HG03039 (cell line): Measurements from ENCODE around the gene ZNF48.

ENCODE experiments used
- ATAC-seq: cut with Tn5 transposase; IDR thresholded peaks from one replicate; pipeline ENCODE4 v1.9.1; 2021; ENCODE audit warnings: mild to moderate bottlenecking, moderate library complexity; ENCODE audit not compliant: unreplicated experiment

ZNF48 gene

DNA sequence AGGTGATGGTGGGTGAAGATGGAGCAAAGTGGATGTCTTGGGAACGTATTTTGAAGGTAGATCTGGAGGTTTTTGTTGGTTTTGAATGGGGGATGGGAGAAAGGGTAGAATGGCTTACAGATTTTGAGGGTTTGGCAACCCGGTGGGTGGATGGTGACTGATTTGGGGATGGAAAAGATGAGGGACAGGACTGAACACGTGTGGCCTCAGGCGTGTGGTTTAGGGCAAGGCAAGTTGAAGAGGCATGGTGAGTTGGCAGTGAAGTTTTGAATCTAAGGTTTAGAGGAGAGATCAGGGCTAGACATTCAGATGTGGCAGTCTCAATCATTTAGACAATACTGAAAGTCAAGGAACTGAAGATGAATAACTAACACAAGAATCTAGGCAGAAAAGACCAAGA is 39.6 kb downstream of the ZNF48 start:
- ATAC-seq: no peak

DNA sequence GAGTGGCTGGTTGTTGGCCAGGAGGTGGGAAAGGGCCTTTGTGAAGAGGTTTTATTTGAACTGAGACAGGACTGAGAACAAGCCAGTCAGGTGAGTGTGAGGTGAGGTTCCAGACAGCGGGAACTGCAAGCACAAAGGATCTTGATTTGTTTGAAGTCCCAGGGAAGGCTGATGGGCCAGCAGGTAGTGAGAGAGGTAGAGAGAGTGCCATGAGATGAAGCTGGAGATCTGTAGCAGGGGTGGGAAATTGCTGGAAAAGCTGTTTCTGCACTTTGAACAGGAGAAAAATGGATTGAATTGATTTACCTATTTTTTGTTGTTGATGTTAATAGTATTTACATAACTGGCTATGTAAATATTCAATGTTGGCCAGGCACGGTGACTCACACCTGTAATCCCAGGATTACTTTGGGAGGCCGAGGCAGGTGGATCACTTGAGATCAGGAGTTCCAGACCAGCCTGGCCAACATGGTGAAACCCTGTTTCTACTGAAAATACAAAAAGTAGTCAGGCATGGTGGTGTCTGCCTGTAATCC is 42.4 kb downstream of the ZNF48 start:
- ATAC-seq: no peak

DNA sequence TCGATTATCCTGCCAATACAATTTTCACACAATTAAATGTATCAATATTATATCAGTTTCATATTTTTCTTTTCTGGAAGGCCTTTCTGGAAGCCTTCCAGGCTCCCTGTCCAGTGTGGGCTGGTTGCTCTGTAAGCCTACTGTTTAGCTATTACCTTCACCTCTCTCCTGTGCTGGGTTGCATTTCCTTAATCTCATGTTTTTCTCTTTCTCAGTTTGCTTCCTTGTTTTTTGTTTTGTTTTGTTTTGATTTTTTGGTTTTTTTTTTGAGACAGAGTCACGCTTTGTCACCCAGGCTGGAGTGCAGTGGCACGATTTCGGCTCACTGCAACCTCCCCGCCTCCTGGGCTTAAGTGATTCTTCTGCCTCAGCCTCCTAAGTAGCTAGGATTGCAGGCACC is 43.6 kb downstream of the ZNF48 start:
- ATAC-seq: no peak

DNA sequence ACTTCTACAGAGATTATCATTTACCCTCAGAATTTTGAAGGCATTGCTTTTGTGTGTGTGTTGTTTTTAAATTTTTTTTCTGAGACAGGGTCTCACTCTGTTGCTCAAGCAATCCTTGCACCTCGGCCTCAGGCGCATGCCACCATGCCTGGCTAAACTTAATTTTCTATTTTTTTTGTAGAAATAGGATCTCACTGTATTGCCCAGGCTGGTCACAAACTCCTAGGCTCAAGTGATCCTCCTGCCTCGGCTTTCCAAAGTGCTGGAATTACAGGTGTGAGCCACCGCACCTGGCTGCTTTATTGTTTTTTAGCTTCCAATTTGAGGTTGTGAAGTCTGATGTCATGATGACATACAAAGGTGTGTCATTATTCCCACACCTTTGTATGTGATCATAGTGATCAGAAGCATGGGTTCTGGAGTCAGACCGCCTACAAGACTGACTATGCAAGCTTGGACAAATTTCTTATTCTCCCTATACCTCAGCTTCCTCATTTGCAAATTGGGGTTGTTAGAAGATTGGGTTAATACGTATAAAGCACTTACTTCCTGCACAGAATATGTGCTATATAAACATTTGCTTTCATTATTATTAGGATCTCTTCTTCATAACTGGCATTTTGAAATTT is 44.6 kb downstream of the ZNF48 start:
- ATAC-seq: no peak

DNA sequence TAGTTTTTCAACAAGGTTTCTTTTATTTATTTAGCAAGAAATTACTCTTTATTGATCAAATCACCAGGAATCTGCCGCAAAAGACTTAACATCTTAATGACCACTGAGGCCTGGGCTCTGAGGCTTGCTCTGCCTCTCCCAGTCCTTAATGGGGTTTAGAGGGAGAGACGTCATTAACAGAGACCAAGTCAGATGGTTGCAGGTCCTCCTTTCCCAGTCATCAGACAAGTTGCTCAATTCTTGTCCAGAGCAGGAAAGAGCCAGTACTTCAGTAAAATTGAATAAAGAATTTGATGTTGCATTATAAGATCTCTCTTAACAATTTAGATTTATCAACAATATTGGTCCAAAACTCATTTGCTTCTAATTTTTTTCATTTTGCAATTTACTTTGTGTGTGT is 48.4 kb downstream of the ZNF48 start:
- ATAC-seq: no peak

DNA sequence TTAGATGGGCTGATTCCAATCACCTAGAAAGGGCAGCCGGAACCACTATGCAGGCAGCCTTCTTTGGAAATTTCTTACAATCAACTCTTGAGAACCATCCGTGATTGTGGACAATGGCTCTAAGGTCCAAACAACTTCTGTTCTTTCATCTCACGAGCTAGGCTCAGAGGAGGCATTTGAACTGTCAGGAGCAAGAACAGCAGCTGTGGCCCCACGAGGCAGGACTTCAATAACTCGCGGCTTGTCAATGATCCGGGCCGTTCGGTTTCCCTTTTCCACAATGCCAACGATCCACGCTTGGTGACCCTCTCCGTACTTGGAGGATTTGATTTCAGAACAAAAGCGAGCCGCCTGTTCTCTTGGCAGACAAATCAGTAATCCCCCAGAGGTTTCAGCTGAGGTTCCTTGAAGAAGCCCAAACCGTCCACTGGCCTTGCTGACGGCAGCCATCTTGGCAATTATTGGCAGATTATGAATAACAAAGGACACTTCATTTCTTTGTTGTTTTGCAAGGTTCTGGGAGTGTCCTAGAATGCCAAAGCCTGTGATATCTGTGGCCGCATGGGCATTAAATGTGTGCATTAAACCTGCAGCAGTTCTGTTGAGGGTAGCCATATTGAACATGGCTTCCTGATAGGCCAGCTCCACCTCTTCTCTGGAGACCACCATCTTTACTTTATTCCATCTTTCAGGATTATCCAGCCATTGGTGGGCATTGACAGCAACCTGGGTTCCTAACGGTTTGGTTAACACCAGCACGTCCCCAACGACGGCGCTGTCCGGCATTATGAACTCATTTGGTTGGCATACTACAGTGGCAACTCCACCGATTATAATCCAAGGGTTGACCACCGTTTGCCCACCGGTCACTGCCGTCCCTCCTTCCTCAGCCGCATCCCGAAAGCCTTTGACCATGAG is 49.3 kb downstream of the ZNF48 start:
- no peak for ATAC-seq

DNA sequence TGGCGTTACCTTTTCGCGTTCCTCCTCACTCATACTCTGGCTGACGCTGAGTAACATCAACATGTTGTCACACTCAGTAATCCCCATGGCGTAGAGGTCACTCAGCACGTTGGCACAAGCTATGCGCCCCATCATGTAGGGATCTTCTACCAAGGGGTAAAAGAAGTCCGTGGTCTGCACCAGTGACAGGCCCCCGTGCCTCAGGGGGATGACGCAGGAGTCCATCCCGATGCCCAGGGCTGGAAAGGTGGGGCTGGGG is 49.9 kb downstream of the ZNF48 start:
- ATAC-seq: no peak

DNA sequence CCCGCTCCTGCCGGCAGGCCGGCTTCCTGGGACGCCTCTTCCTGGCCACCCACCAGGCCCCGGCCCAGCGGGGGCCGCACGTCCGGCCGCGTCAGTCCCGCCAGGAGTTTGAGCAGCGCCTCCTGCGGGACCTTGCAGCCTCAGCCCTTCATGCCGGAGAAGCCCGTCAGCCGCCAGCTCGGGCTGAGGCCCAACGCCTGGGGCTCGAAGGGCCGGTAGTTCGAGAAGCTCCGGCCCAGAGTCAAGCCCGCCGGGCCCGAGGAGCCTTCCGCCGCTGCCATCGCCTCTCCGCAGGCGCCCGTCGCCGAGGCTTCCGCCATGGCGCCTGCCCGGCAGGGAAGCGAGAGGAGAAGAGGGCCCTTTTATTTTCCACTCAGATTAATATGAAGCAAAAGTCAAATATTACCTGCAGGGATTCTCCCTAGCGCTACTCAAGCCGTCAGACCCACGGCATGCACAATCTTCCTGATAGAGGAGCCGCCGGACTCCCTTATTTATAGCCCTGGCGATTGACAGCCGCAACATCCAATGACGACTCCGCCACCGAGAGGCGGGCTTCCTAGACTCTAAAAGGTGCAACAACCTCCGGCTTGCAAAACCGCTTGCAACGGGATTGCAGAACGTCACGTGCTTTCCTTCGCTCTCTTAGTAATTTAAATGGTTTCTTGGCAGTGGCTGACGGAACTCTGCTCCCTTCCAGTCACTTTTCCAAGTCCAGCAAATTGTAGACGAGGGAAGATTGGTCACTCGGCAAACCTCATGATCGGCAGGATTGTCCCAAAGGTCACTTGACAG is 50.4 kb downstream of the ZNF48 start, which contains the start of gene SEPHS2:
Gene SEPHS2 (minus strand): TSS at position 467 of the 795 bp plus-strand sequence. CDS start 147 bp downstream, at position 320.
- ATAC-seq: peak; percentile 76

DNA sequence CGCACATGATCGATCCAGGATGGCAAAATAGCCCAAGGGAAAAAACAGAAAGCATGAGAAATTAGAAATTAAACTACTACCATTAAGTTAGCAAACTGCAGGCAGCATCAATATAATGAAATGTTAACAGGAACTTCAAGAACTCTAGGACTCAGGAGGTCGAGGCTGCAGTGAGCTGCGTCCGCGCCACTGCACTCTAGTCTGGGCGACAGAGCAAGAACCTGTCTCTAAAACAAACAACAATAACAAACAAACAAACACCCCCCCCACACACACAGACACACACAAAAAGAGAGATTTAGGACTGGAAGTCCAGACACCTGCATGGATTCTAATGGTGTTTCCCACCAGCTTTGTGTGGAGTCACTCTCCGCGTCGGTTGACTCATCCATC is 51.0 kb downstream of the ZNF48 start:
- ATAC-seq: no peak

DNA sequence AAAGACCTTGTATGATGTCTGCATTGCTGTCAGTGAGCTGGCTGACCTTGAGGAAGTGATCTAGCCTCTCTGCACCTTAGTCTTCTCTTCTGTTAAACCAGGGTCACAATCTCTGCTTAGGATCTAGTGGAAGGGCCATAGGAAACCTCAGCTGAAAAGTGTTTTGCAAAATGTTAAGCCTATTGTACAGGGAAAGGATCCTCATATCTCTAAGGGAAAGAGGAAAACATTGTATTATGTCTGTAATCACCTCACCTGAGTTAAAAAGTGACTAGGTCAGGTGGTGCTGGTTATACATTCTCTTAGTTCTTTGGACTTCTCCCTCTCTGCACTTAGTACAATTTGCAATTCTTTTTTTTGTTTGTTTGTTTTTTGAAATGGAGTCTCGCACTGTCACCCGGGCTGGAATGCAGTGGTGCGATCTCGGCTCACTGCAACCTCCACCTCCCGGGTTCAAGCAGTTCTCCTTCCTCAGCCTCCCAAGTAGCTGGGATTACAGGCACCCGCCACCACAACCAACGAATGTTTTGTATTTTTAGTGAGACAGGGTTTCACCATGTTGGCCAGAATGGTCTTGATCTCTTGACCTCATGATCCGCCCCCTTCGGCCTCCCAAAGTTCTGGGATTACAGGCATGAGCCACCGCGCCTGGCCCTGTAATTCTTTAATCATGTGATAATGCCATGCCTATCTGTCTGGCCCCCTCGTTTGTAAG is 52.4 kb downstream of the ZNF48 start:
- no peak for ATAC-seq

DNA sequence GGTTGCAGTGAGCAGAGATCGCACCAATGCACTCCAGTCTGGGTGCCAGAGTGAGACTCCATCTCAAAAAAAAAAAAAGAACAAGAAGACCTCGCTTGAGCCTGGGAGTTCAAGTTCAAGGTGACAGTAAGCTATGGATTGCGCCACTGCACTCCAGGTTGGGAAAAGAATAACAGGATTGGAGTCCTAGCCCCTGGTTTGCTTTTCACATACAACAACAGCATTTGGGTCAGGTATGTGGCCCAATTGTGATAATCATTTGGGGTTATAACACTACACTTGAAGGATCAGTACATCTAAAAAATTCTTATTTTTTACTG is 53.9 kb downstream of the ZNF48 start:
- ATAC-seq: no peak
